Lower lobe of right lung (tissue), 2 donors: ENCODE data around the gene UBE2G2. TPM values are rescaled to one million over a fixed set of nuclear protein-coding genes. Genes with fewer than 3 reads are reported as not detected.

Experiments used
- ATAC-seq, 2 donors: fragments of 200-7000 bp; cut with Tn5 transposase; one replicate each; pipeline ENCODE4 v1.9.1; 2020 to 2022; ENCODE audit warnings: mild to moderate bottlenecking in 2 of 2, moderate library complexity in 2 of 2
- DNase-seq: peaks from one replicate; pipeline ENCODE4 v3.0.0-alpha.2; 2020
- H3K27ac ChIP-seq: fragments of 200-600 bp; one replicate; pipeline ENCODE4 v1.8.0; 2022
- H3K27me3 ChIP-seq: fragments of 200-600 bp; one replicate; pipeline ENCODE4 v1.8.0; 2022; ENCODE audit warnings: low read depth
- H3K36me3 ChIP-seq: fragments of 200-600 bp; one replicate; pipeline ENCODE4 v1.8.0; 2022; ENCODE audit warnings: mild to moderate bottlenecking
- H3K4me1 ChIP-seq: fragments of 200-600 bp; one replicate; pipeline ENCODE4 v1.8.0; 2022
- H3K4me3 ChIP-seq: fragments of 200-600 bp; one replicate; pipeline ENCODE4 v1.8.0; 2022; ENCODE audit warnings: mild to moderate bottlenecking
- H3K9me3 ChIP-seq: fragments of 200-600 bp; one replicate; pipeline ENCODE4 v1.8.0; 2022
- CTCF ChIP-seq: fragments of 200-600 bp; IDR thresholded peaks from one replicate; pipeline ENCODE4 v1.8.0; 2022; ENCODE audit warnings: antibody characterized with exemption, mild to moderate bottlenecking
- intact Hi-C: fragments of 100-400 bp; cut with DNase I; formaldehyde crosslinking; loops from one replicate; pipeline ENCODE4 v1.11.0; 2022
- total RNA-seq: library from RNA; stranded (reverse); fragmentation: NEBNext Ultra II Directional; extraction: Animal tissue kit (Norgen Biotek cat#: 25700); gene quantifications from one replicate; pipeline ENCODE4 v1.2.1, GENCODE V29; 2021
- donor health status: DM: no; HTN: yes; CAD: no; lungs with severe emphysema.

Gene UBE2G2
- total RNA-seq, 1 donor from 2014 or later = 76.9 TPM

- ATAC-seq (no peak), DNase-seq (no peak)
- Histone ChIP-seq H3K27me3 (no peaks in the 10 kb centered on the region), H3K27ac (no peak overlapping the region), H3K36me3 (no peaks in the 10 kb centered on the region), H3K9me3 (peaks cover 18% of the 10 kb centered on the region), H3K4me1 (no peaks in the 10 kb centered on the region), H3K4me3 (no peak overlapping the region)
- no peak for TF ChIP-seq CTCF
- intact Hi-C loops = no loop called here
These were observed 28.0 kb upstream of the UBE2G2 start for GRCh38 chr21:44829507-44830092.

- Histone ChIP-seq H3K36me3 (no peaks in the 10 kb centered on the region), H3K27me3 (no peaks in the 10 kb centered on the region), H3K4me3 (no peak overlapping the region), H3K4me1 (no peaks in the 10 kb centered on the region), H3K27ac (no peak overlapping the region), H3K9me3 (peaks cover 18% of the 10 kb centered on the region)
- ATAC-seq (no peak), DNase-seq (no peak)
- no peak for TF ChIP-seq CTCF
- intact Hi-C loops = no loop called here
These were observed 26.9 kb upstream of the UBE2G2 start for GRCh38 chr21:44828362-44829056.

GRCh38 chr21:44823179-44823660 lies 21.6 kb upstream of the UBE2G2 start:
- Histone ChIP-seq H3K27ac (no peak overlapping the region), H3K4me3 (no peak overlapping the region), H3K36me3 (no peaks in the 10 kb centered on the region), H3K9me3 (peaks cover 27% of the 10 kb centered on the region), H3K4me1 (peaks cover 10% of the 10 kb centered on the region), H3K27me3 (no peaks in the 10 kb centered on the region)
- no peak for TF ChIP-seq CTCF
- DNase-seq (no peak), ATAC-seq (no peak)
- intact Hi-C loops = no loop called here

GRCh38 chr21:44822484-44823178 lies 21.0 kb upstream of the UBE2G2 start:
- no peak for DNase-seq
- Histone ChIP-seq H3K4me3 (no peak overlapping the region), H3K4me1 (peaks cover 10% of the 10 kb centered on the region), H3K27ac (no peak overlapping the region), H3K27me3 (no peaks in the 10 kb centered on the region), H3K36me3 (no peaks in the 10 kb centered on the region), H3K9me3 (peaks cover 21% of the 10 kb centered on the region)
- no peak for TF ChIP-seq CTCF
- ATAC-seq = no peak
- intact Hi-C loops = no loop called here

- peaks cover 25% of the 10 kb centered on the region for H3K4me1 ChIP-seq
- intact Hi-C loops = no loop called here
- H3K27me3 ChIP-seq = no peaks in the 10 kb centered on the region
- no peak for DNase-seq
- no peak overlapping the region for H3K27ac ChIP-seq
- H3K36me3 ChIP-seq = no peaks in the 10 kb centered on the region
- ATAC-seq = no peak
- H3K4me3 ChIP-seq = no peak overlapping the region
- peaks cover 21% of the 10 kb centered on the region for H3K9me3 ChIP-seq
- TF ChIP-seq CTCF = no peak
These were observed 19.2 kb upstream of the UBE2G2 start for GRCh38 chr21:44820851-44821250.
